GM19467 (cell line): Measurements from ENCODE around the gene OTOP1.
"Not testable (repeated sequence)": the region's sequence is repeated elsewhere in the genome, so short reads cannot be mapped to it uniquely, and the experiment has no call there.

Source experiments
- ATAC-seq: cut with Tn5 transposase; IDR thresholded peaks from one replicate; pipeline ENCODE4 v1.9.1; 2021; ENCODE audit warnings: mild to moderate bottlenecking, moderate library complexity; ENCODE audit not compliant: unreplicated experiment

OTOP1 gene

DNA sequence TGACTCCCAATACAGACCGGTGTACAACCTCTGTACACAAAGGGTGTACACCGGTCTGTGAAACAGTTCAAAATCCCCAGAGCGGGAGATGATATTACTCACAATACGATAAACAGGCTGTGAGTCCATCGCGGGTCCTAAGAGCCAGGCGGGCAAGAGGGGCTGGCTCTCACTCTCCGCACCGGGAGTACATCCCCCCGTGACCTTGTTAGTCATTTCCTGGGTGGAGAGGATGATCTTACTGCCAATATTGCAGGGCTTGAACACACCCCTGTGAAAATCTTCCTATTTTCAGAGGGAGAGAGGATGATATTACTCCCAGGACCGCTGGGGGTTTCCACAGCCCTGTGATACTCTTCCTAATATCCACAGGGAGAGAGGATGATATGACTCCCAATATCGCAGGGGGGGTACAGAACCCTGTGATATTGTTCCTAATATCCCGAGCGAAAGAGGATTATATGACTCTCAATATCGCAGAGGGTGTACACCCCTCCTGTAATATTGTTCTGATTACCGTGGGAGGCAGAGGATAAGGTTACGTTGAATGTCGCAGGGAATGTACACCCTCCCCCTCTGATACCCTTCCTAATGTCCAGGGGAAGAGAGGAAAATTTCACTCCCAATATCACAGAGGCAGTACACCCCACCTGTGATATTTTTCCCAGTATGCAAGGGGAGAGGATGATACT is 60.9 kb downstream of the OTOP1 start:
- not testable (repeated sequence) for ATAC-seq

DNA sequence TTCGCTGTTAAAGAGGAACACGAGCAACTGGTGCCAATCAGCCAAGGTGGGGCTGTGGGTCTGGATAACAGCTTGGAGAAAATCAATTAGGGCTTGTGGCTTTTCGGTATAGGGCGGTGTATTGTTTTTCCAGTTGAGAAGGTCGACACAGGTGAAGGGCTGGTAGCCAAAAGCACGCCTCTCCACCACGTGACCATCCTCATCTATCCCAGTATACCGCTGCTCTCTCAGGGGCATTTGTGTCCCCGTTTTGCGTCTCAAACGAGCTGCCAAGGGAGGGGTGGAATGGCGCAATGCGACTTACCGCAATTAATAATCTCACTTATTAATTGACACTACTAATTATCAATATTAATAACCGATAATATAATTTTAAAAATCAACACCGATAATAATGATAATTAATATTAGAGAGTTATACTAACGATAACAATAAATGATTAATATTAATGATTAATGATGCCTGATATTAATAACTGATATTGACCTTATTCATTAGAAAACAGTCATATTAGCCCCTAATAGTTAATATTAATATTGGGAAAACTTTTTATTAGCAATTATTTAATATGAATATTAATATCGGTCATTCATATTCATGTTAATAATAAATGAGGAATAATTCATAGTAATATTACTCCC is 62.1 kb downstream of the OTOP1 start:
- ATAC-seq = not testable (repeated sequence)

DNA sequence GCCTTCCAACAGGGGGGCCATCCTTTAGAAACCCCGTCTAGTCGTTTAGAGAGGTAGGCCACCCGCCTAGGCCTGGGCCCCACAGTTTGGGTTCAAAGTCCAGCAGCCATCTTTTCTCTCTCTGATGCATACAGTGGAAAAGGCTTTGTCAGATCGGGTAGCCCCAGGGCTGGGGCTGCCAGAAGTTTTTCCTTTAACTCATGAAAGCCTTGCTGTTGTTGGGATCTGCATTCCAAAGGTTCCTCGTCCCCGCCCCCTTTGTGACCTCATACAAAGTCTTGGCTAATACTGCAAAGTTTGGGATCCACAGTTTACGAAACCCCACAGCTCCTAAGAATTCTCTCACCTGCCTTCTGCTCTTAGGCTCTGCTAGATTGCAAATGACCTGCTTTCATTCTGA is 64.5 kb downstream of the OTOP1 start:
- not testable (repeated sequence) for ATAC-seq

DNA sequence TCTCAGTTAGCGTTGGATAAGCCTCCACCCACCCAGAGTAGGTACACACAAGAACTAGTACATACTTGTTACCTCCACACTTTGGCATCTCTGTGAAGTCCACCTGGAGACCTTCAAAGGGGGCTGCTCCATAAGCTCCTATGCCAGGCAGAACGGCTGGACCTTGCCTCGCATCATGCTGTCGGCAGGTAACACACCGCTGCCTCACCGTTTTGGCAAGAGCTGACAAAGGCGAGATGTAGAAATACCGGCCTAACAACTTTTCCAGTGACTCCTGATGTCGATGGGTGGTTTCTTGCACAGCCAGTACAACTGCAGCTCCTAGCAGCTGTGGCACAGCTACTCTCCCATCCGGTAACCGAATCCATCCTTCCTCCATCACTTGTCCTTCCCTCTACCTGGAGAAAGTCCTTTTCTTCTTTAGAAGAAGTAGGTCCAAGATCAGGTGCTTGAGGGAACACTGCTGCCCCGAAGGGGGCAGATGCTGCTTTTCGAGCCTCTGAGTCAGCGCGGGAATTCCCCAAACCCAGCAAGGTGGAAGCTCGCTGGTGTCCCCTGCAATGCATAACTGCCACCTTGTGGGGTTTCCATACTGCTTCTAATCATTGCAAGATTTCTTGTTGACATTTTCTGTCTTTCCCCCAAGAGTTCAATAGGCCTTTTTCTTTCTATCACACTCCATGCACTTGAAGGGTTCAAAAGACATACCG is 65.6 kb downstream of the OTOP1 start:
- not testable (repeated sequence) for ATAC-seq

DNA sequence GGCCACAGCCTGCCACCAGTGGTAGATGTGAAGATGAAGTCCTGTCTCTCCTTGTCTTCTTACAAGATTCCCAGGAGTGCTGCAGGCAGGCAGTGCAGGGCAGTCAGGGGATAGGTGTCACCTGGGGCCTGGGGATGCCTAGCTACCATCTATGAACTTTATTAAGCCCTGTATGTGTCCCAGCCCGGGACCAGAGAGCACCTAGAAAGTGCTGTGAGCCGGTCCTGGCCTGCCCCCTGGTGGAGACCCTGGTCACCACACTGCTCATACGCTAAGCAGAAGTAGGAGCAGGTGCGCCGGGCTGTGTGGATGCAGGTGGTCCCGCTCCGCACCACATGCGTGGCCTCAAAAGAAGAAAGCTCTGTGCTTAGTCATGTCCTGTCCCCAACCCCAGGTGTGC is 81.1 kb downstream of the OTOP1 start:
- ATAC-seq = not testable (repeated sequence)

DNA sequence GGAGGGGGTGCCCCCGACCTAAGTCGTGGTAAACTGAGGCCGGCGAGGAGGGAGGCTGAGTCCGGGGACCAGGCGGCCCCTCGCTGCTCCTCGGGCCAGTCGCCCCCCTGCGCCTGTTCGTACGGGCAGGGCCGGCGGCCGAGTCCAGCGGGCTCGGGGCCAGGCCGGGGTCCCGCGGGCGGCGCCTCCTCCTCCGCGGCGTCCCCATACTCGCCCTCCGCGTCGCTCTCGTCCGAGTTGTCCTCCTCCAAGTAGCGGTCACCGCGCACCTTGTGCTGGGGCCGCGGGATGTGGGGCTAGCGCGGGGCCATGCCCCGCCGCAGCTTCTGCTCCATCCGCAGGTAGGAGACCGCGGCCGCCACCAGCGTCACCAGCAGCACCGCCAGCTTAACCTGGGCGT is 83.4 kb downstream of the OTOP1 start:
- not testable (repeated sequence) for ATAC-seq

DNA sequence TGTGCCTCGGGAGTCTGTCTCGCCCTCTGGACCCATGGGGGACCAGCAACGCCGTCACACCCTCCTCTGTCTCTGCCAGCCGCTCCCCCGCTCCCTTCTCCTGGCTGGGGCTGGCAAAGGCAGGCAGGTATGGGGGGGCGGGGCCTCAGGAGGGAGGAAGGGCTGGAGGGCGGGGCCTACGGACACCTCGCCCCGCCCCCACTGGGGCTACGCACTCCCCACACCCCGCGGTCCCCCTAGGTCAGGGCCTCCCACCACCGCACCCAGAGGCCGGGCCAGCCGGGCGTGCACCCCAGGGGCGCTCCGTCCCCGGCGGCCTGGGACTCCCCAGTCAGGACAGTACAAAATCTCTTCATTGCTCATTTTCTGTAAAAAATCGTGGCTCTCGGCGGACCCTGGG is 84.0 kb downstream of the OTOP1 start:
- ATAC-seq = not testable (repeated sequence)

DNA sequence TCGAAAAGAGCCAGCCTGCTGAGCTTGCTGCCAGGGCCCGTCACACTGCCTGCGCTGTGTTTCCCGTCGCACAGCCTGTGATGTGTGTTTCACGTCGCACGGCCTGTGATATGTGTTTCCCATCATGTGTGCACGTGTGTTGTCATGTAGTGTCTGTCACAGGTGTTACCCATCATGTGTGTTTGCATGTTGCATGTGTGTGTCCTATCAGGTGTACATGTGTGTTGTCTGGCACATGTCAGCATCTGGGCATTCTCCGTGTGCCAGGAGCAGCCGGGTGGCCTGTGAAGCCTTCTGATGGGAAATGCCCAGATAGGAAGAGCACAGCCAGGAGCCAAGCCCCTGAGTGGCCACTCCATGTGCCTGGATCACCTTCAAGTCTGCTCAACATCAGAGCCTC is 85.5 kb downstream of the OTOP1 start:
- ATAC-seq = not testable (repeated sequence)
